Measurements from ENCODE around the gene KRT14. TPM values are rescaled to one million over a fixed set of nuclear protein-coding genes. Genes with fewer than 3 reads are reported as not detected.
A peak's percentile ranks its signal among the peaks of the same experiment; 100 is the strongest.
"Not testable (repeated sequence)": the region's sequence is repeated elsewhere in the genome, so short reads cannot be mapped to it uniquely, and the experiment has no call there.

KRT14 gene
- total RNA-seq, 1 experiment from 2014 or later = 0.92 TPM

- Histone ChIP-seq H3K27ac (no peak overlapping the region), H3K9me3 (replicated peaks) (no peaks in the 10 kb centered on the region), H3K4me3 (no peak overlapping the region), H3K36me3 (no peaks in the 10 kb centered on the region), H3K4me1 (replicated peaks) (peaks cover 13% of the 10 kb centered on the region), H3K27me3 (replicated peaks) (no peaks in the 10 kb centered on the region)
- no peak for DNase-seq (ENCODE audit: low read depth in 1 of 2, low spot score in 2 of 2)
Measured at GRCh38 chr17:41583137-41584127, 3.3 kb downstream of the KRT14 start.

- H3K36me3 ChIP-seq; H3K4me3 ChIP-seq; H3K27me3 ChIP-seq (replicated peaks); H3K27ac ChIP-seq; DNase-seq (ENCODE audit: low read depth in 1 of 2, low spot score in 2 of 2); H3K9me3 ChIP-seq (replicated peaks): not testable (repeated sequence)
- peaks cover 13% of the 10 kb centered on the region for H3K4me1 ChIP-seq (replicated peaks)
Measured at GRCh38 chr17:41582061-41582968, 4.4 kb downstream of the KRT14 start.

GRCh38 chr17:41581366-41582060 lies 5.2 kb downstream of the KRT14 start:
- Histone ChIP-seq H3K9me3 (replicated peaks) (no peaks in the 10 kb centered on the region), H3K4me3 (no peak overlapping the region), H3K27me3 (replicated peaks) (no peaks in the 10 kb centered on the region), H3K27ac (no peak overlapping the region), H3K36me3 (no peaks in the 10 kb centered on the region), H3K4me1 (replicated peaks) (peaks cover 13% of the 10 kb centered on the region)
- no peak for DNase-seq (ENCODE audit: low read depth in 1 of 2, low spot score in 2 of 2)

- Histone ChIP-seq H3K9me3 (replicated peaks) (no peaks in the 10 kb centered on the region), H3K36me3 (no peaks in the 10 kb centered on the region), H3K4me1 (replicated peaks) (peaks cover 13% of the 10 kb centered on the region), H3K4me3 (no peak overlapping the region), H3K27me3 (replicated peaks) (no peaks in the 10 kb centered on the region), H3K27ac (no peak overlapping the region)
- DNase-seq (ENCODE audit: low read depth in 1 of 2, low spot score in 2 of 2) = no peak
Measured at GRCh38 chr17:41580687-41581365, 5.9 kb downstream of the KRT14 start.

GRCh38 chr17:41580244-41580575 lies 6.5 kb downstream of the KRT14 start:
- H3K9me3 ChIP-seq (replicated peaks) = no peaks in the 10 kb centered on the region
- no peak overlapping the region for H3K4me3 ChIP-seq
- no peaks in the 10 kb centered on the region for H3K27me3 ChIP-seq (replicated peaks)
- H3K4me1 ChIP-seq (replicated peaks) = peaks cover 13% of the 10 kb centered on the region
- no peak for DNase-seq (ENCODE audit: low read depth in 1 of 2, low spot score in 2 of 2)
- H3K36me3 ChIP-seq = no peaks in the 10 kb centered on the region
- no peak overlapping the region for H3K27ac ChIP-seq

GRCh38 chr17:41579484-41580243 lies 7.0 kb downstream of the KRT14 start:
- Histone ChIP-seq H3K27me3 (replicated peaks) (no peaks in the 10 kb centered on the region), H3K36me3 (no peaks in the 10 kb centered on the region), H3K9me3 (replicated peaks) (no peaks in the 10 kb centered on the region), H3K4me3 (no peak overlapping the region), H3K4me1 (replicated peaks) (peaks cover 13% of the 10 kb centered on the region), H3K27ac (no peak overlapping the region)
- peak; percentile 87 to 89 for DNase-seq (ENCODE audit: low read depth in 1 of 2, low spot score in 2 of 2)

- Histone ChIP-seq H3K4me1 (replicated peaks) (peaks cover 13% of the 10 kb centered on the region), H3K27ac (no peak overlapping the region), H3K9me3 (replicated peaks) (no peaks in the 10 kb centered on the region), H3K27me3 (replicated peaks) (no peaks in the 10 kb centered on the region), H3K4me3 (no peak overlapping the region), H3K36me3 (no peaks in the 10 kb centered on the region)
- no peak for DNase-seq (ENCODE audit: low read depth in 1 of 2, low spot score in 2 of 2)
Measured at GRCh38 chr17:41578971-41579370, 7.7 kb downstream of the KRT14 start.

DNA sequence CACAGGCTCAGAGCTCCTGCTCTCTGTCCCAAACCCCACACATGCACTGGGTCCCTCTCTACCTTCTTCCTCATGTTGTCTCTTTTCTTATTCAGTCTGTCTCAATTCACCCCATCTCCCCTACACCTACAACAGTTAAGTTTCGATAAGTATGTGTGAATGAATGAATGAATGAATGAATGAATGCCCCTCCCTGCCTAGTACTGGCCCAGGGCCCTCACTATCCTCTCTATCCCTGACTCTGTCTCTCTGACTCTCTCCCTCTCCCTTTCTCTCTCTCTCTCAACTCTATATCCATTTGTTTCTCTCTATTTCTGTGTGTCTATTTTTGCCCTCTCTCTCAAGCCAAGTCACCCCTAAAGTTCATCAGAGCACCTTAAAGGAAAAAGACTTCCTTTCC lies 8.2 kb downstream of the KRT14 start:
- peaks cover 13% of the 10 kb centered on the region for H3K4me1 ChIP-seq (replicated peaks)
- DNase-seq (ENCODE audit: low read depth in 1 of 2, low spot score in 2 of 2) = no peak

GRCh38 chr17:41576740-41577139 lies 10.0 kb downstream of the KRT14 start:
- H3K4me1 ChIP-seq (replicated peaks) = peaks cover 13% of the 10 kb centered on the region
- H3K9me3 ChIP-seq (replicated peaks); H3K36me3 ChIP-seq; DNase-seq (ENCODE audit: low read depth in 1 of 2, low spot score in 2 of 2); H3K27ac ChIP-seq; H3K4me3 ChIP-seq; H3K27me3 ChIP-seq (replicated peaks): not testable (repeated sequence)

More for the DNA sequence above, 8.2 kb downstream of the KRT14 start:
- Histone ChIP-seq H3K36me3 (no peaks in the 10 kb centered on the region), H3K27me3 (replicated peaks) (no peaks in the 10 kb centered on the region), H3K27ac (no peak overlapping the region), H3K9me3 (replicated peaks) (no peaks in the 10 kb centered on the region), H3K4me3 (no peak overlapping the region)

GRCh38 chr17:41575336-41575735 lies 11.4 kb downstream of the KRT14 start:
- H3K4me3 ChIP-seq = no peak overlapping the region
- DNase-seq (ENCODE audit: low read depth in 1 of 2, low spot score in 2 of 2) = no peak
- 0 out of 2 replicates have a peak, but pooled peaks cover 4% of the 10 kb centered on the region for H3K27me3 ChIP-seq (replicated peaks)
- no peak overlapping the region for H3K27ac ChIP-seq
- peaks cover 9% of the 10 kb centered on the region for H3K4me1 ChIP-seq (replicated peaks)
- no peaks in the 10 kb centered on the region for H3K36me3 ChIP-seq
- H3K9me3 ChIP-seq (replicated peaks) = no peaks in the 10 kb centered on the region

DNA sequence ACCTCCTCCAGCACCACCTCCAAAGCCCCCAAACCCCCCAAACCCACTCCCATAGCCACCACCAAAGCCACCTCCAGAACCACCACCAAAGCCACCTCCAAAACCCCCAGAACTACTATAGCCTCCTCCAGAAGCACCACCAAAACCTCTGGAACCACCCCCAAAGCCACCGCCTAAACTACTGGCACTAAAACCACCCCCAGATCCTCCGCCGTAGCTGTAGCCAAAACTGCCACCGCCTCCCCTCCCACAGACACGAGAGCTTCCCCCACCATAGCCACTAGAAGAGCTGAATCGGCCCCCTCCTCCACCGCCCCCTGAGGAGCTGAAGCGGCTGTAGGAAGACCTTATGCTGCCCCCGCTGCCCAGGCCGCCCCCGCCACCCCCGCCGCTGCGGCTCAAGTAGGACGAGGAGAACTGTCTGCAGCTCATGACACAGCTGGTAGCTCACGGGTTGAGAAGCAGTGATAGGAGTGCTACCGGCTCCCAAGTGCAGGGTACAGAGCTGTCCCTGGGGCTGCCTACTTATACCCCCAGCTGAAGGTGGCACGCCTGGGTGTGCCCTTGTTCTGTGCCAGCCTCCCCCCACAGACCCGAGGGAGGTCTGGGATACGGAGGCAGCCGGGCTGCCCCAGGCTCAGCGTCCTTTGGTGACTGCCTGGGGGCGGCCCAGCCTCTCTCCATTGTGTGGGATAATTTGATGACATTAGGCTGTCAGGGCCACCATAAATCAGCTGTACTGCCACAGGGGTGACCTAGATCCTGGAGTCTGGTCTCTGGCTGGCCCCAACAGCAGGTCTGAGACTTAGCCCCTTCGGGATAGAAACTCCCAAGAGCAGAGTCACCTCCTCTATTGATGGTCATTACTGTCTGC lies 14.9 kb downstream of the KRT14 start, which contains the start of gene KRT9:
KRT9 (minus strand) TSS at position 499 of the 874 bp plus-strand sequence; CDS start at position 432, 67 bp downstream.
- H3K36me3 ChIP-seq = no peaks in the 10 kb centered on the region
- DNase-seq (ENCODE audit: low read depth in 1 of 2, low spot score in 2 of 2) = peak in 1 of 2 experiments; percentile 40
- H3K4me3 ChIP-seq = no peak within 1 kb of the TSS
- no peak within 1 kb of the TSS for H3K27ac ChIP-seq
- H3K27me3 ChIP-seq (replicated peaks) = 0 out of 2 replicates have a peak, but pooled peaks cover 4% of the 10 kb centered on the region
- no peaks in the 10 kb centered on the region for H3K4me1 ChIP-seq (replicated peaks)
- no peaks in the 10 kb centered on the region; the same call in 1 of the 2 replicates for H3K9me3 ChIP-seq (replicated peaks)

GRCh38 chr17:41567317-41567716 lies 19.4 kb downstream of the KRT14 start:
- Histone ChIP-seq H3K4me3 (no peak overlapping the region), H3K4me1 (replicated peaks) (no peaks in the 10 kb centered on the region), H3K27ac (no peak overlapping the region), H3K9me3 (replicated peaks) (no peaks in the 10 kb centered on the region; the same call in 1 of the 2 replicates), H3K36me3 (no peaks in the 10 kb centered on the region), H3K27me3 (replicated peaks) (peaks cover 16% of the 10 kb centered on the region)
- DNase-seq (ENCODE audit: low read depth in 1 of 2, low spot score in 2 of 2) = no peak
